CD4-positive, alpha-beta T cell treated with Interleukin-4 for 4 hours (primary cell): ENCODE results near the gene TRABD2A.
"Not testable (repeated sequence)": the region's sequence is repeated elsewhere in the genome, so short reads cannot be mapped to it uniquely, and the experiment has no call there.

ENCODE experiments used
- DNase-seq: peaks from one replicate; pipeline ENCODE4 v3.0.0-alpha.2; 2020

The TRABD2A gene, protein sequence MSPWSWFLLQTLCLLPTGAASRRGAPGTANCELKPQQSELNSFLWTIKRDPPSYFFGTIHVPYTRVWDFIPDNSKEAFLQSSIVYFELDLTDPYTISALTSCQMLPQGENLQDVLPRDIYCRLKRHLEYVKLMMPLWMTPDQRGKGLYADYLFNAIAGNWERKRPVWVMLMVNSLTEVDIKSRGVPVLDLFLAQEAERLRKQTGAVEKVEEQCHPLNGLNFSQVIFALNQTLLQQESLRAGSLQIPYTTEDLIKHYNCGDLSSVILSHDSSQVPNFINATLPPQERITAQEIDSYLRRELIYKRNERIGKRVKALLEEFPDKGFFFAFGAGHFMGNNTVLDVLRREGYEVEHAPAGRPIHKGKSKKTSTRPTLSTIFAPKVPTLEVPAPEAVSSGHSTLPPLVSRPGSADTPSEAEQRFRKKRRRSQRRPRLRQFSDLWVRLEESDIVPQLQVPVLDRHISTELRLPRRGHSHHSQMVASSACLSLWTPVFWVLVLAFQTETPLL

DNA sequence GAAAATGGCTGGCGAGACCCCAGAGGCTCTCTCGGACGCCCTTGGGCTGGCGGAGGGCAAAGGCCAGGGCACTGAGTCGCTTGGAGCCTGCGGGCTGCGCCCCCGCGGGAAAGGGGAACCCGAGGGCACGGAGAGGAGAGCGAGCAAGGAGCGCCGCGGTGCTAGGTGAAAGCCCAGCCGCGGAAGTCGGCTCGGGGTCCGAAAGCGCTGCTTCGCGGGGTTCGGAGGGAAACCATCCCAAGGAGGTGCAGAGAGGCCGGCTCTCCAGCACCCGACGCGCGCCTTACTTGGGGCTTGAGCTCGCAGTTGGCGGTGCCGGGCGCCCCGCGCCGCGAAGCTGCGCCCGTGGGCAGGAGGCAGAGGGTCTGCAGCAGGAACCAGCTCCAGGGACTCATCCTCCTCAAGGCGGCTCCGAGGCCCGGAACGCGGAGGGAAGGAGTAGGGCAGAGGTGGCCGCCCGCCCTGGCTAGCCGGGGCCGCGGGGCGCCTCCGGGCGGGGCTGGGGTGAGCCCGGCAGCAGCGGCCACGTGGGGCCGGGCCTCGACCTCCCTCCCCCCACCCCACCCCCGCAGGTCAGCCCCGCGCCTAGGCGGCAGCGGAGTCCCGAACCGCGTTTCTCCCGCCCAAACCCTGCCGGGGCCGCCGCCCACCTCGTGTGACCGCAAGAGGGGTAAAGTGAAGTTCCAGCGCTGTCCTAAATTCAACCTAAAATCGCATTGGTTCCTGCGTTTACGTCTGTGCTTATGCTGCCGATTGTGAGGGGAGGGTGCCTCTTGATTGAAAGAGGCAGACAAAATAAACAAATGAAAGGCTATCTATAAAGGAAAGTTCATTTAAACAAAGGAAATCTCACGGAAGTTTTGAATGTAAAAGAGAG, at the start of gene TRABD2A:
Gene TRABD2A, minus strand, starts transcription at position 440 of the 877 bp plus-strand sequence. Its CDS starts 45 bp downstream, at position 395.
- DNase-seq: peak; percentile 60

DNA sequence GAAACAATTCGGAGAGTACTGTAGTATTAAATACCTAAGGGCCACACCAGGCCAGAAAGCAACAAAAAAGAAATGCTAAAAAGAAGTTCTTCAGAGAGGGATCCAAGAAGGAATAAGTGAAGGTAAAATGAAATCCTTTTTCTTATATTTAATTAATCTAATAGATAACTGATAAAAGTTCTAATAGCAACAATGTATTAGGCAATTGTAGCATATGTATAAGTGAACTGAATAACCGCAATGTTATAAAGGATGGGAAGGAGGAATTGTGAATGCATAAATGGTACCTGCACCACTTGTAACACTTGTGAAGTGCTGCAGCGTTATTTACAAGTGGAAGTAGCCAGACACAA, 46.4 kb upstream of the TRABD2A start:
- DNase-seq: no peak

DNA sequence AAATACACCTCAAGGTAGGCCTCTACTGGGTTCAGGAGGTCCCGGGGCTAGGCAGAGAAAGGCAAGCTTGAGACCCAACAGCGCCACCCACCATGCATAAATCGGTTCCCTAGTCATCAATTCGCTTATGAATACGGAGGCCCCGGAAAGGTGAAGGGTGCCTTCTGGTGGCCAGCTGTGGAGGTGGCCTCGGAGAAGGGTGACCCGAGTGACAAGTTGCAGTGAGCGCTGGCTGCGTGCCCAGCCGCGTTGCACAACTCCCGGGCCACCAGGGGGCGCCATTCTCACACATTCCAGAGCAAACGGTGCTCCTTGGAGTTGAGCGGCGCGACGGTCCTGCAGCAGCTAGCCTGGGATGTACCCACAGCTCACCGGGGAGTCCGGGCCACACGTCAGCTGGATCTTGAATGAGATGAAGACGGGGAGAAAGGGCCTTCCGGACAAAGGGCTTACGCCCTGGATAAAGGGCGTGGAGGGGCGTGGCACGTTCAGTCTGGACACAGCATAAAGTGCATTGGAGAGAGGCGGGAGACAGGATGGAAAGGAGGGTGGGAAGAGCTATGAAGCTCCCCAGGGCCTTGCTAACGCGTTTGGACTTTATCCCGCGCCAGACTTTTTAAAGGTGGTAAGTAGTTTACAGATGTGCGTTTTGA, 45.0 kb upstream of the TRABD2A start:
- DNase-seq: peak; percentile 96

DNA sequence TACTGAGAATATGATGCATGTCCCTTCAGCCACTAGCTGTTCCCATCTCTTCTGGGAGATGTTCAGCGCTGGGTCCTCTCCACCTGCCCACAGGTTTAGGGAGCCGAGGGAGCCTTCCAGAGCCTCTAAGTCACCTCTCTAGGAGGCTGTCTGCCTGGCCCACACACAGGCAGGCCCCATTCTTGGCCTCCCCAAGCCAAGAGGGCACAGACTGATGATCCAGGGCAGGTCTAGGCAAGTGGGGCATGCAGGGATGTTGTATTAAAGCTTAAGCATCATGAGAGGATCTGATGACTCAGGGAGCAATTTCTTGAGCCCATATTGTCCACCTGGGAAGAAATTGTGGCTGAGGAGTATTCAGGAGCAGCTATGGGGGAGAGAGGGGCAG, 44.4 kb upstream of the TRABD2A start:
- no peak for DNase-seq

DNA sequence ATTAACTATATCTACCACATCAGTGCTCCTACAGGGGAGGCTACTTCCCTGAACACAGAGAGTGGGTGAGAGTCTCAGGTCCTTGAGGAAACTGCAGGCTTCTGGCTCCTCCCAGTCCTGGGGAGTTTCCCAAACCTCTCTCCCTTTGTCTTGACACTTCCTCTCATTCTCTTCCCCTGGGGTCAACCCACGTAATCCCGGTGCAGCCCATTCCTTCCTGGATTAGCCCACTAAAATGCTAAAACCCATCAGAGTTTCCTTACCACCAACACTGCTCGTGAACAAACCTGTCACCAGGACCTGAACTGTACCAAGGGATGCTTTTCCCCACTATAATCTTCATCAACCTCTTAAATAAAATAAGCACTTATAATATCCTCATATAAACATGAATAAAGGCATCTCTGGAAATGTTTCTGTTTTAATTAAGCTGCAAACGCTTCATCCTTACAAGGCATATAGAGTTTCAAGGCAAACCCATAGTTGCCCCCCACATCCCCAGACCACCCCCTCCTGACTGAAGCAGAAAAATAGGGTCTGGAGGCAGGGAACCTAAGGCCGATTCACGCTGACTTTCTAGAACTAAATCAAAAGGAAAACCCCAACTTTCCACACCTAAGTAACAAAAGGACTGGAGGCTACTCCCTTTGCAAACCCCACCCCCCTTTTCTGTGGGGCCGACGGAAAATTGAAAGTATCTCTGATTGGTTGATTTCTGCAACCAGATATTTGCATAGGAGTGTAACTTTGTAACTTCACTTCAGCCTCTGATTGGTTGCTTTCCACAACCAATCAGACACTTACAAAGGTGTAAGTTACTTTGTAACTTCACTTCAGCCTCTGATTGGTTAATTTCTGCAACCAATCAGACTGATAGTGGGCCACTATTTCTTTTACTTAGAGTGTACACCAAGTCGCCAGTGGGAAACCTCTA, 43.6 kb upstream of the TRABD2A start:
- peak; percentile 80 for DNase-seq

DNA sequence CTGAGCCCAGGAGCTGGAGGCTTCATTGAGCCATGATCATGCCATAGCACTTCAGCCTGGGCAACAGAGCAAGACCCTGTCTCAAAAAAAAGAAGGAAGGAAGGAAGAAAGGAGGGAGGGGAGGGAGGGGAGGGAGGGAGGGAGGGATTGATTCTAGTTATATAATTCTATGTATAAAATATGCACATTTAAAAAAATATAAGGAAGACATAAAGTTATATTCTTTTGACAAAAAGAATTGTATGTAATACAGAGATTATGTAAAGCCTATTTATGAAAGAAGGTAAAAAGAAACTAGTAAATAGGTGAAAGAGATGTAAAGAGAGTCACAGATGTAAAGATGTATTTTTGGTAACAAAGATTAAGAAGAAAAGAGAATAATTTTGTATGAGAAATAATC, 42.1 kb upstream of the TRABD2A start:
- no peak for DNase-seq

DNA sequence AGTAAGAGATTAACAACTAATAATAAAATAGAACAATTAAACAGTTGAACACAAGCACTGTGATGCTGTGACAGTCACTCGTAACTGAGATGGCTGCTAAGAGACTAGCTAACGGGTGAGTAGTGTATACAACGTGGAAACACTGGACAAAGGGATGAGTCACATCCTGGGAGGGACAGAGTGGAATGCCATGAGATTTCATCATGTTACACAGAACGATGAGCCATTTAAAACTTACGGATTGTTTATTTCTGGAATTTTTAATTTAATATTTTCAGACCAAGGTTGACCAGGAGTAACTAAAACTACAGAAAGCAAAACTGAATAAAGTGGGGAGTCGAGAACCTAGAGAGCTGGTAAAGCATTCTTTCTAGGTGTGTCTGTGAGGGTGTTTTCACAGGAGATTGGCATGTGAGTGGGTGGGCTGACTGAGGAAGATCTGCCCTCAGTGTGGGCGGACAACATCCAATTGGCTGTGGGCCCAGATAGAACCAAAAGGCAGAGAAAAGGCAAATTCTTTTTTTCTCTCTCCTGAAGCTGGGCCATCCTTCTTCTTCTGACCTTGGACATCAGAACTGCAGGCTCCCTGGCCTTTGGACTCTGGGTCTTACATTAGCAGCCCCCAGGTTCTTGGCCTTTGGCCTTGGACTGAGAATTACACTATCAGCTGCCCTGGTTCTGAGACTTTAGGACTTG, 39.1 kb upstream of the TRABD2A start:
- DNase-seq: peak; percentile 24

DNA sequence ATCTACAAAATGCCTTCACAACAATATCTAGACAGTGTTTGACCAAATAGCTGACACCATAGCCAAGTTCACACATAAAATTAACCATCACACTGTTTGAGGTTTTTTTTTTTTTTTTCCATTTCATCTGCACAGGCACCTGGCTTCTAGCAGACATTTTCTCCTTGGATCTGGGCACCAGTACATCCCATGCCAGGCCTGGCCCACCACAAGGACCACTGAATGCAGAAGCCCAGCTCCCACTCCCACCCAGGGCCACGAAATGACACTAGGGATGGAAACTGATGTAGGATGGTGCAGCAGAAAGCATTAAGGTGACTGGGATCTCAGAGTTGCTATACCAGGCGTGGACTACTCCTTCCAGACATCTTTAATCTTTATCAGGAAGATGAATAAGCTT, 37.5 kb upstream of the TRABD2A start:
- DNase-seq: no peak

DNA sequence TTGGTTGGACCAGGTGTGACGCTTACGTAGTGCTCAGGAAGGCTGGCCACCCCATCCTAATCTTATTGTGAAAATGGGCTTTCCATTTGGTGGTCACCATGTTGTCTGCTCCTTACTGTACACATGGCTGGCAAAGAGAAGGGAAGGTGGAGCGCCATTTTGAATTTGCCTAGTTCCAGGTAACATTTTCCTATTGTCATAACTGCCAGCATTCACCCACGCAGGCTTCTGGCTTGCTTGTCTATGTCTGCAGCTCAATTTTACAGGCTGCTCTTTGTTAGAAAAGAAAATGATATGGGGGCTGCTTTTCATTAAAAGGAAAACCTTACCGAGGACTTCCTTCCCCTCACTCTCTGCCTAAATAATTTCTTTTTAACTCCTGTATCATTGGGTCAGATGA, 36.9 kb upstream of the TRABD2A start:
- DNase-seq: not testable (repeated sequence)

DNA sequence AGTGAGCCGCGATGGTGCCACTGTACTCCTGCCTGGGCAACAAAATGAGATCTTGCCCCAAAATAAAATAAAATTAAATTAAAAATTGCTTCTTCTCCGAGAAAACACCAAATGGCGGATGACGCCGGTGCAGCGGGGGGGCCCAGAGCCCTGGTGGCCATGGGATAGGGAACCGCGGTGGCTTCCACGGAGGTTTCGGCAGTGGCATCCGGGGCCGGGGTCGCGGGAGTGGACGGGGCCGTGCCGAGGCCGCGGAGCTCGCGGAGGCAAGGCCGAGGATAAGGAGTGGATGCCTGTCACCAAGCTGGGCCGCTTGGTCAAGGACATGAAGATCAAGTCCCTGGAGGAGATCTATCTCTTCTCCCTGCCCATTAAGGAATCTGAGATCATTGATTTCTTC, 34.8 kb upstream of the TRABD2A start:
- not testable (repeated sequence) for DNase-seq

DNA sequence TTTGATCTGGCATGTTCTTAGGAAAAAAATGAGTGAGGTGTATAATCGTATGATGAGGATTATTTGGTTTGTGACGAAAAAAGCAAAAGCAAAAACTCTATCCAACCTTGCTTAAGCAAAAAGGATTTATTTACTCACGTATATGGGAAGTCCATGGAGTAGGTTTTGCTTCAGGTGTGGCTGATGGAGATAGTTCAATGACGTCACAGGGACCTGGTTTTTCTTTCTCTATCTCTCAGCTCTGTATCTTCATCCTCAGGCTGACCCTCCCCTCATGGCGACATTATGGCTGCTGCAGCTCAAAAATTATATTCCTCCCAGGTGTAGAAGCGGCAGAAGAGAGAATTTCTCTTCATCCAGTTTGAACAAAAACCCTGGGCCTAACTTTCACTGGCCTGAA, 33.5 kb upstream of the TRABD2A start:
- no peak for DNase-seq

DNA sequence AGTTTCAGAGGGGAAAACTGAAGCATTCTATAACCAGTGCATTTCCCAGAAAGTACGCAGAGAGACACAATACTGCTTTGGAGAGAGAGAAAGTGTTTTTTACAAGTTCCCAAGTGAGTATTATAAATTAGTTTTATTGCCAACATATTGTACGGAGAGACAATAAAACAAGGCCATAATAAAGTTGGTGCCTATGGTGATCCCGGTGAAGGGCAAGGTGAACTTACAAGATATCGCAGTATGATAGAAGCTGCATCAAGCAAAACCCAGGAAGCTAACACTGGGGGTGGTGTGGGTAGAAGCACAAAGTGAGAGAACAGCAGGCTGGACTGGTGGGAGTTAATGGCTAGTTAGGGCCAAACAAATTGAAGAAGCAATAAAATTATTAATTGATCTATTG, 32.1 kb upstream of the TRABD2A start:
- no peak for DNase-seq

DNA sequence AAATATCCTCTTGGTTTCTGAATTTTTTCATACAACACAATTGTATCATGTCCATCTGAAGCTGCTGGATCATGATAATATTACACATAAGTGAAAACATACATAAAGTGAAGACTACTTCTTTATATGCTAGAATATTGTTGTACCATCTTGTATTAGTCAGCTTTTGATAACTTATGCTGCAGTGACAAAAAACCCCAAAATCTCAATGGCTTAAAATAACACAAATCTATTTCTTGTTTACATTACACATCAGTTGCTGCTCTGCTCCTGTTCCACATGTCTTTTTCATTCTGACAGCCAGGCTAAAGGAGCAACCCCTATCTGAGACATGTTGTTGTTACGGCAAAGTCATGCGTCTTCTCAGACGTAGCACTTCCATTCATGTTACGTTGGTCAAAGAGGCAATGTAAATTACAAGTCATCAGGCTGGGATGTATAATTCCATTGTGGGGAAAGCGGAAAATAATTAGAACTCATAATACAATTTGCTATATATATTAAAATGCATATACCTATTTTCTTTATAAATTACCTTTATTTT, 30.3 kb upstream of the TRABD2A start:
- no peak for DNase-seq

DNA sequence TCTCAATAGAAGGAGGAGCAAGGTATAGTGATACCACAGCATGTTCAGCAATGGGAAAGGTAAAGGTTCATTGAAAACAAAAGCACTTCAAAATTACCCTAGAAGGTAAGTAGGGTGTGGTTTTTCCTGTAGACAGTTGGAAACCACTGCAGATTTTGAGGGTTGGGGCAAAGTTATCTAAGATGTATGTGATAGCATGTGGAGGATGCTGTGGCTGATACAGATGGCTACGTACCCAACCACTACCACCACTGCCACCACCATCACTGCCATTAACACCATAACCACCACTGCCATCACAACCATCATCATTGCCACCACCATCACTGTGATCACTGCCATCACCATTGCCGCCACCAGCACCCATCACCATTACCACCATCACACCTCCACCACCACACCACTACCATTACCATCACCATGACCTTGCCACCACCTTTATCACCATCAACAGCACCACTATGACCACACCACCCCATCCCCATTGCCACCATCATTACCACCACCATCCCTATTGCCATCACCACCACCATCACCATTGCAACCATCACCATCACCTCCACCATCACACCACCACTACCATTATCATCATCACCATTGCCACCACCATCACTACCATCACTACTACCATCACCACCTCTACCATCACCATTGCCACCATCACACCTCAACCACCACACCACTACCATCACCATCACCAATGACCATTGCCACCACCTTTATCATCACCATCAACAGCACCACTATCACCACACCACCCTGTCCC, 28.2 kb upstream of the TRABD2A start:
- DNase-seq: peak; percentile 82

DNA sequence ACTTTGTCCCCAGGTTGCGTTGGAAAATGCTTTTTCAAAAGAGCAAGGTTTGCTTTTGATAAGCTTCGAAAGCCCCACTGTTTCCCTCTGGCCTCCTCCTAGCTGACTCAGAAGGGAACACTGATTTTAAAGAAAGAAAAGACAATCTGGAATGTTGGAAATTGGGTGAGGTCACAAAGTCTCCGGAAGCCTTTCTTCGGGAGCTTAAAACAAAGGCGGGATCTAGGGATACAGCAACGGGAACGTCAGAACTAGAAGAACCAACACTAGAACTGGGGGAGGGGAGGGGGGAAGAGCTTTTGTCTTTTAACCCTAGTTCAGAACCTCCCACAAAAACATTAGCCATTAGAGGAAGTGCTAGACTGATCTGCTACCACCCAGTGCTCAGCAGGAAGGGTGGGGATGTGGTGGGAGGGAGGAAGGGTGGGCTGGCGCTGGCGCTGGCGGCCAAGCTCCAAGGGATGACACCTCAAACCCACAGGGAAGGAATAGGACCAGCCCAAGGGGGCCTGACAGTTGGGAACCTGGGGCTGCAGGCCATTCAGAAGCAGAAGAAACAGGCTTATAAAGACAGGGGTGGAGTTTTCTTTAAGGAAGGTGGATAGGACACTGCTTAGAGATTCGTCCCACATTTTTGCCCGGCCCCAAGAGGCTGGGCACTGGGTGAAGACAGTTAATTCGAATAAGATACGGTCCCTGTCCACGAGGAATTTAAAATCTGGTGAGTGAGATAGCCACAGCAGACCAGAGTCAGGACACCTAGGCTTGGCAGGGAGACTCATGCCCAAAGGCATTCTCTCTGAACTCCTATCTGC, 26.2 kb upstream of the TRABD2A start:
- peak; percentile 80 for DNase-seq

DNA sequence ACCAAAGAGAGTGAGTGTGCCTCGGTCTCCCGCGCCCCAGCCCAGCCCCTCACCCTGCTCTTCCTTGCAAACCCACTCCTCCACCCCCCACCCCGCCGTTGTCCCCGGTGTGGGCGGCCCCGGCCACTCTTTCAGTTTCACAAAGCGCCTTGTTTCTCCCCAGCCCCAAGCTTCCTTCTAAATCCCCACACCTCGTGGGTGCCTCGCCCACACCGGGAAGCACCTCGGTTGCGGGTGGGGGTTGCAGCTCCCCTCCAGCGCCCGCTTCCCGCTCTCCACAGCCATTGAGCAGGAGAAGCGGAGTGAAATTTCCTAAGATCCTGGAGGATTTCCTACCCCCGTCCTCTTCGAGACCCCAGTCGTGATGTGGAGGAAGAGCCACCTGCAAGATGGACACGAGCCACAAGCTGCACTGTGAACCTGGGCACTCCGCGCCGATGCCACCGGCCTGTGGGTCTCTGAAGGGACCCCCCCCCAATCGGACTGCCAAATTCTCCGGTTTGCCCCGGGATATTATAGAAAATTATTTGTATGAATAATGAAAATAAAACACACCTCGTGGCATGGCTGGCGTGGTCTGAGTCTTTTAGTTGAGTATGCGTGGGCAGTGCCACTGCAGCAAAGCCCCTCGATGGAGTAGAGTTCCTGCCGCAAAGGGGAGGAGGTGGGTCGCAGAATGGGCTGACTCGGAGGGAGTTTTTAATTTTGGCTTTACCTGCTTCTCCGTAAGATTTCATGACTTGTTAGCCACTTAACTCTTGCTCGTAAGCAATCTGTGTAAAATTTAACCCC, 25.4 kb upstream of the TRABD2A start:
- peak; percentile 46 for DNase-seq

DNA sequence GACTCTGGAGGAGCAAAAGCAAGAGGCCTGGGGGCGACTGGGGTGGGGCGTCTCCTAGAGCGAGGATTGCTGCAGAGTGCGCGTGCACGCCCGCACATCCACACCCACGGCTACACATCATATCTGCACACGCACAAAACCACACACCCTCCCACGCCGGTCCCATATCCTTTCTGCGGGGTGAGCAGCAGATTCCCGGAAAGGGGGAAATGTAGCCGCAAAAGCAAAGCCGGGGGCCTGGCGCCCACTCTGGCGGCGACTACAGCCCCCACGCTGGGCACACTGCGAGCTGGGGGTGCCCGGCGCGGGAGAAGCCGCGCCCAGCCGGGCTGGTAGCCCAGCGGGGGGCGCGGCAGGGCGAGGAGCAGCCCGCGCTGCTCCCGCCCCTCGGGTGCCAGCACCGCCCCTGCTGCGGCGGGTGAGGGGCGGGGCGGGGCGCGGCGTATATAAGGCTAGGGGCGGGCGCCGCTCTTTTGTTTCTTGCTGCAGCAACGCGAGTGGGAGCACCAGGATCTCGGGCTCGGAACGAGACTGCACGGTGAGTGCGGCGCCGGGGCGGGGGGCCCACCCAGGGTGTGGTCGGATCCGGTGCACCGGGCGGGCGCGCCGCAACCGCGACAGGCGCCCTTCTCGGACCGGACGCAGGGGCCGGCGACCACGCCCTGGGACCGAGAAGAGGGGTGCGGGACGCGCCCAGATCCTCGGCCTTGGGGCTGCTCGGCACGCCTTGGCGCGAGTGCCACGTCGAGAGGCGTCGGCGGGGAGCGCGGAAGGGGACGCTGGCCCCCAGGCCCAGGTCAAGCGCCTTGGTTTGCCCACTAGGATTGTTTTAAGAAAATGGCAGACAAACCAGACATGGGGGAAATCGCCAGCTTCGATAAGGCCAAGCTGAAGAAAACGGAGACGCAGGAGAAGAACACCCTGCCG, 24.6 kb upstream of the TRABD2A start, which contains the start of gene TMSB10:
Gene TMSB10, plus strand, starts transcription at position 476 of the 927 bp plus-strand sequence.
- peak; percentile 91 for DNase-seq
